H9 (cell line): ENCODE data around the gene KMT2B. TPM values are rescaled to one million over a fixed set of nuclear protein-coding genes. Genes with fewer than 3 reads are reported as not detected.

ENCODE experiments used
- DNase-seq: peaks from one replicate; pipeline ENCODE4 v3.0.0-alpha.2; 2017
- H2AFZ ChIP-seq: one replicate; pipeline ENCODE4 v1.6.1; 2013; ENCODE audit warnings: mild to moderate bottlenecking, low read length, control low read depth, moderate library complexity
- H2AK5ac ChIP-seq: 2 replicates; pipeline ENCODE4 v1.6.1; 2013; ENCODE audit warnings: low read length, control low read depth, mixed read lengths; ENCODE audit not compliant: insufficient read length
- H2BK120ac ChIP-seq: one replicate; pipeline ENCODE4 v1.6.1; 2013; ENCODE audit warnings: low read depth, mild to moderate bottlenecking, low read length, control low read depth, inconsistent platforms; ENCODE audit not compliant: poor library complexity, severe bottlenecking
- H2BK12ac ChIP-seq: 2 replicates; pipeline ENCODE4 v1.6.1; 2013; ENCODE audit warnings: low read length, control low read depth, mixed read lengths, low read depth; ENCODE audit not compliant: insufficient read length
- H2BK15ac ChIP-seq: 2 replicates; pipeline ENCODE4 v1.6.1; 2013; ENCODE audit warnings: low read depth, low read length, control low read depth
- H2BK20ac ChIP-seq: one replicate; pipeline ENCODE4 v1.6.1; 2013; ENCODE audit warnings: low read depth, mild to moderate bottlenecking, low read length, control low read depth, inconsistent platforms; ENCODE audit not compliant: poor library complexity, severe bottlenecking
- H2BK5ac ChIP-seq: 2 replicates; pipeline ENCODE4 v1.6.1; 2013; ENCODE audit warnings: low read length, control low read depth, mixed read lengths; ENCODE audit not compliant: insufficient read length
- H3K14ac ChIP-seq: 2 replicates; pipeline ENCODE4 v1.6.1; 2013; ENCODE audit warnings: low read length, control low read depth; ENCODE audit not compliant: insufficient read depth
- H3K18ac ChIP-seq: 2 replicates; pipeline ENCODE4 v1.6.1; 2013; ENCODE audit warnings: low read depth, mild to moderate bottlenecking, mixed read lengths, low read length, control low read depth; ENCODE audit not compliant: insufficient read length
- H3K23ac ChIP-seq: 2 replicates; pipeline ENCODE4 v1.6.1; 2013; ENCODE audit warnings: low read length, control low read depth, mixed read lengths, low read depth; ENCODE audit not compliant: insufficient read length
- H3K23me2 ChIP-seq: 2 replicates; pipeline ENCODE4 v1.6.1; 2013; ENCODE audit warnings: low read depth, mild to moderate bottlenecking, mixed read lengths, low read length, control low read depth; ENCODE audit not compliant: insufficient read length, poor library complexity, severe bottlenecking
- H3K27ac ChIP-seq: 2 replicates; pipeline ENCODE4 v1.5.1; 2013; ENCODE audit warnings: low read length, control low read depth, mixed read lengths, low read depth; ENCODE audit not compliant: insufficient read length
- H3K27me3 ChIP-seq: 2 replicates; pipeline ENCODE4 v1.6.1; 2013; ENCODE audit warnings: low read length, control low read depth, inconsistent platforms; ENCODE audit not compliant: insufficient read depth
- H3K4ac ChIP-seq: 2 replicates; pipeline ENCODE4 v1.6.1; 2013; ENCODE audit warnings: low read depth, mild to moderate bottlenecking, control low read depth, inconsistent platforms, low read length, moderate library complexity
- H3K4me1 ChIP-seq: 2 replicates; pipeline ENCODE4 v1.6.1; 2013; ENCODE audit warnings: low read length, control low read depth, inconsistent platforms; ENCODE audit not compliant: insufficient read depth
- H3K4me2 ChIP-seq: 2 replicates; pipeline ENCODE4 v1.6.1; 2013; ENCODE audit warnings: low read length, control low read depth, mixed read lengths; ENCODE audit not compliant: insufficient read length, insufficient read depth
- H3K56ac ChIP-seq: 2 replicates; pipeline ENCODE4 v1.6.1; 2013; ENCODE audit warnings: low read depth, mild to moderate bottlenecking, mixed read lengths, low read length, control low read depth; ENCODE audit not compliant: insufficient read length
- H3K79me1 ChIP-seq: 2 replicates; pipeline ENCODE4 v1.6.1; 2013; ENCODE audit warnings: low read depth, mild to moderate bottlenecking, moderate library complexity, low read length, control low read depth, inconsistent platforms; ENCODE audit not compliant: insufficient read depth, poor library complexity, severe bottlenecking
- H3K79me2 ChIP-seq: 2 replicates; pipeline ENCODE4 v1.6.1; 2013; ENCODE audit warnings: low read length, control low read depth, inconsistent platforms; ENCODE audit not compliant: insufficient read depth
- H3K9ac ChIP-seq: 2 replicates; pipeline ENCODE4 v1.6.1; 2013; ENCODE audit warnings: low read length, control low read depth, mixed read lengths; ENCODE audit not compliant: insufficient read length; ENCODE audit errors: extremely low read depth
- H3K9me3 ChIP-seq: one replicate; pipeline ENCODE4 v1.6.1; 2013; ENCODE audit warnings: low read depth, low read length, inconsistent platforms; ENCODE audit not compliant: control insufficient read depth
- H3T11ph ChIP-seq: one replicate; pipeline ENCODE4 v1.6.1; 2013; ENCODE audit warnings: mild to moderate bottlenecking, low read length, control low read depth, inconsistent platforms
- H4K20me1 ChIP-seq: one replicate; pipeline ENCODE4 v1.6.1; 2013; ENCODE audit not compliant: control insufficient read depth, insufficient read length, insufficient read depth
- H4K5ac ChIP-seq: 2 replicates; pipeline ENCODE4 v1.6.1; 2013; ENCODE audit warnings: low read depth, mild to moderate bottlenecking, mixed read lengths, low read length, control low read depth; ENCODE audit not compliant: insufficient read length
- H4K8ac ChIP-seq: replicated peaks from 2 replicates; pipeline ENCODE4 v1.6.1; 2013; ENCODE audit warnings: low read length, control low read depth, mixed read lengths, low read depth; ENCODE audit not compliant: insufficient read length
- H4K91ac ChIP-seq: 2 replicates; pipeline ENCODE4 v1.6.1; 2013; ENCODE audit warnings: low read depth, mild to moderate bottlenecking, moderate library complexity, mixed read lengths, low read length, control low read depth; ENCODE audit not compliant: insufficient read length
- H3K27ac Mint-ChIP-seq, 3 experiments: 2 replicates in 2 of 3; 3 replicates in 1 of 3; pipeline ENCODE4 v1.8.0; 2020 to 2021; ENCODE audit warnings: mixed read lengths in 3 of 3, mild to moderate bottlenecking in 1 of 3, moderate library complexity in 1 of 3
- H3K27me3 Mint-ChIP-seq: 2 replicates; pipeline ENCODE4 v1.8.0; 2021; ENCODE audit warnings: low read depth, mild to moderate bottlenecking, moderate library complexity, mixed read lengths
- H3K36me3 Mint-ChIP-seq, 3 experiments: 2 replicates in 2 of 3; 3 replicates in 1 of 3; pipeline ENCODE4 v1.8.0; 2020 to 2021; ENCODE audit warnings: low read depth in 3 of 3, mixed read lengths in 3 of 3; ENCODE audit not compliant: insufficient read depth in 1 of 3
- H3K4me1 Mint-ChIP-seq, 2 experiments: 2 replicates each; pipeline ENCODE4 v1.8.0; 2020; ENCODE audit warnings: mixed read lengths in 2 of 2
- H3K4me3 Mint-ChIP-seq, 2 experiments: 2 replicates in 1 of 2; 3 replicates in 1 of 2; pipeline ENCODE4 v1.8.0; 2020 to 2021; ENCODE audit warnings: mild to moderate bottlenecking in 2 of 2, mixed read lengths in 2 of 2, moderate library complexity in 1 of 2
- H3K9me3 Mint-ChIP-seq, 2 experiments: 2 replicates in 1 of 2; 3 replicates in 1 of 2; pipeline ENCODE4 v1.8.0; 2020; ENCODE audit warnings: mild to moderate bottlenecking in 2 of 2, mixed read lengths in 2 of 2, moderate library complexity in 1 of 2
- CTCF ChIP-seq: fragments of 200-600 bp; sonication (generic); conservative IDR thresholded peaks from 3 replicates; pipeline ENCODE4 v1.8.0; 2021; ENCODE audit warnings: antibody characterized with exemption, mild to moderate bottlenecking
- WGBS: extraction: QIAGEN DNeasy Blood & Tissue Kit; methylation state at CpG from one replicate; pipeline ENCODE4 v1.1.7; 2013; ENCODE audit warnings: missing lambda C conversion rate, low lambda C conversion rate, mixed read lengths; ENCODE audit not compliant: insufficient read length; ENCODE audit errors: extremely low coverage; 5-methylcytosine and 5-hydroxymethylcytosine counted together
- total RNA-seq: library from RNA; stranded (reverse); gene quantifications from 2 replicates; pipeline ENCODE4 v1.2.1, GENCODE V29; 2021

The KMT2B gene
- total RNA-seq, 1 experiment from 2014 or later: 47.7 TPM

DNA sequence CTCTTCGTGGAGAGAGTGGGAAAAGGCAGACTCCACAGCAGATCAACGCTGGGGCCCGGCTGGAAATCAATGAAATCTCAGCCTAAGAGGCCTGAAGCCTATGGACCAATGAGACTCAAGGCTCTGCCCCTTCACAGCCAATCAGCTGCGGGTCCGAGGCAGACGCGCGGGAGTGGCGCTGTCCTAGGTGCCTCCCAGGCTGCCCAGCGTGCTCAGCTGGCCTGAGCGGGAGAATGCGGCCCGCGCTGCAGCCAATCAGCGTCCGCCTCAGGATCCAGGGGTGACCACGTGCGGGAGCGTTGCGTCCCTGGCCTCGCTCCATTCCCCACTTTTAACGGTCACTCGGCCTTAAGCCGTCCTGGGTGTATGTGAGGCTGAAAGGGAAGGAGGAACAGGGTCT is 13.6 kb upstream of the KMT2B start, which contains the start of gene ZBTB32:
ZBTB32 (plus strand) TSS at position 341 of the 400 bp plus-strand sequence. CDS start 10,069 bp downstream, outside the sequence.
- Histone ChIP-seq H3K79me1 (no peaks in the 10 kb centered on the region), H4K8ac (no peak within 1 kb of the TSS), H4K91ac (no peak within 1 kb of the TSS), H2BK20ac (no peak within 1 kb of the TSS), H2BK5ac (no peak within 1 kb of the TSS), H3K14ac (no peak within 1 kb of the TSS), H3K9ac (no peak within 1 kb of the TSS), H2BK15ac (no peak within 1 kb of the TSS), H3K27me3 (no peaks in the 10 kb centered on the region), H3K4ac (no peak within 1 kb of the TSS), H2BK12ac (no peak within 1 kb of the TSS), H3K27ac (no peak within 1 kb of the TSS), H2BK120ac (no peak within 1 kb of the TSS), H3K4me2 (no peak within 1 kb of the TSS), H4K5ac (no peak within 1 kb of the TSS), H3K56ac (no peak within 1 kb of the TSS), H4K20me1 (no peaks in the 10 kb centered on the region), H3K18ac (no peak within 1 kb of the TSS), H3K4me1 (no peaks in the 10 kb centered on the region), H3K9me3 (no peaks in the 10 kb centered on the region), H3K79me2 (no peaks in the 10 kb centered on the region), H3K23me2 (peaks cover 4% of the 10 kb centered on the region), H2AFZ (no peak within 1 kb of the TSS), H2AK5ac (no peak within 1 kb of the TSS), H3K23ac (no peak within 1 kb of the TSS), H3T11ph (no peak within 1 kb of the TSS)
- H3K4me1 Mint-ChIP-seq: peaks cover 3 to 7% of the 10 kb centered on the region in 2 experiments
- H3K27ac Mint-ChIP-seq: no peak within 1 kb of the TSS
- peak; percentile 87 for DNase-seq
- no peak for TF ChIP-seq CTCF
- H3K27me3 Mint-ChIP-seq: peaks cover 33% of the 10 kb centered on the region
- peaks cover 0 to 4% of the 10 kb centered on the region in 2 experiments; a peak in 1 of 5 replicates for H3K9me3 Mint-ChIP-seq
- H3K36me3 Mint-ChIP-seq: peaks cover 0 to 7% (median 0%) of the 10 kb centered on the region in 3 experiments; a peak in 1 of 7 replicates
- H3K4me3 Mint-ChIP-seq: peak within 1 kb of the TSS in 1 of 2 experiments; percentile 95; a peak in 2 of 5 replicates
- WGBS: no CpG with 5 or more reads among the region's 24 CpGs
